Panc1 (cell line): ENCODE data around the gene TLCD5. TPM values are rescaled to one million over a fixed set of nuclear protein-coding genes. Genes with fewer than 3 reads are reported as not detected.

Source experiments
- ATAC-seq: fragments of 200-7000 bp; cut with Tn5 transposase; 2 replicates; pipeline ENCODE4 v1.9.1; 2020; ENCODE audit warnings: mild to moderate bottlenecking, moderate library complexity
- BruUV-seq: library from RNA; stranded (reverse); fragments of 400-500 nt; replicated peaks from 2 replicates; lab custom pipeline; 2021; lab: Mats Ljungman, UMichigan
- CTCF ChIA-PET: fragments of 300-600 bp; sonication (Branson Sonifier 250); formaldehyde crosslinking; loops from one replicate; lab custom pipeline; 2022; ENCODE audit warnings: antibody characterized with exemption; lab: Charles Lee
- POLR2A ChIA-PET: fragments of 300-600 bp; sonication (Branson Sonifier 250); formaldehyde crosslinking; loops from one replicate; lab custom pipeline; 2022; ENCODE audit warnings: antibody characterized with exemption; lab: Charles Lee
- DNase-seq: peaks from one replicate; pipeline ENCODE4 v3.0.0-alpha.2; 2010; ENCODE audit warnings: low read depth, low spot score
- H3K27ac ChIP-seq: 2 replicates; pipeline ENCODE4 v1.5.1; 2011; ENCODE audit warnings: mild to moderate bottlenecking, low read length, inconsistent platforms
- H3K27me3 ChIP-seq: fragments of 200-500 bp; sonication (Bioruptor generic); 2 replicates; pipeline ENCODE4 v1.6.0; 2014; ENCODE audit warnings: low read length, inconsistent platforms; ENCODE audit not compliant: control insufficient read depth, insufficient read depth
- H3K36me3 ChIP-seq: fragments of 200-500 bp; sonication (Bioruptor generic); 2 replicates; pipeline ENCODE4 v1.5.1; 2014; ENCODE audit warnings: inconsistent platforms, mild to moderate bottlenecking, low read length, moderate library complexity; ENCODE audit not compliant: control insufficient read depth, insufficient read depth
- H3K4me1 ChIP-seq: 2 replicates; pipeline ENCODE4 v1.5.1; 2011; ENCODE audit warnings: inconsistent platforms, mild to moderate bottlenecking, low read length, moderate library complexity; ENCODE audit not compliant: control insufficient read depth, insufficient read depth
- H3K4me3 ChIP-seq, 2 experiments: 2 replicates each; pipeline ENCODE4 v1.5.1; 2011 to 2012; ENCODE audit warnings: low read depth in 2 of 2, low read length in 2 of 2, mild to moderate bottlenecking in 2 of 2, inconsistent platforms in 1 of 2, moderate library complexity in 1 of 2
- H3K9me3 ChIP-seq: fragments of 200-500 bp; sonication (Bioruptor generic); 2 replicates; pipeline ENCODE4 v1.5.1; 2014; ENCODE audit warnings: low read depth, mild to moderate bottlenecking, inconsistent platforms, low read length, moderate library complexity; ENCODE audit not compliant: control insufficient read depth, insufficient read depth
- CTCF ChIP-seq: fragments of 450-650 bp; IDR thresholded peaks from 2 replicates; pipeline ENCODE4 v1.5.1; 2017; ENCODE audit warnings: mild to moderate bottlenecking
- POLR2AphosphoS5 ChIP-seq: IDR thresholded peaks from 2 replicates; pipeline ENCODE4 v1.6.1; 2012; ENCODE audit warnings: mild to moderate bottlenecking, low read depth, low read length, moderate library complexity
- REST ChIP-seq, 2 experiments: IDR thresholded peaks; 2 replicates each; pipeline ENCODE4 v1.6.1; 2011 to 2012; ENCODE audit warnings: low read depth in 2 of 2, control low read depth in 1 of 2, low read length in 1 of 2, mild to moderate bottlenecking in 1 of 2, moderate library complexity in 1 of 2; ENCODE audit not compliant: insufficient read depth in 1 of 2
- SIN3A ChIP-seq: IDR thresholded peaks from 2 replicates; pipeline ENCODE4 v1.6.1; 2012; ENCODE audit warnings: low read depth, mild to moderate bottlenecking, low read length, moderate library complexity, borderline replicate concordance; ENCODE audit not compliant: insufficient read depth
- TCF7L2 ChIP-seq: IDR thresholded peaks from 2 replicates; pipeline ENCODE4 v1.6.1; 2011; ENCODE audit warnings: mild to moderate bottlenecking, low read depth, low read length, inconsistent platforms
- in situ Hi-C: cut with HindIII; loops from 2 replicates; pipeline ENCODE4 v1.10.0; 2016; ENCODE audit warnings: low sequenced_read_pairs, low pct_unique_long_range_greater_than_20kb
- intact Hi-C: fragments of 100-400 bp; cut with micrococcal nuclease; formaldehyde crosslinking; loops from one replicate; pipeline ENCODE4 v1.10.0; 2022; ENCODE audit not compliant: unreplicated experiment
- total RNA-seq: library from RNA; stranded (reverse); gene quantifications from one replicate; pipeline ENCODE4 v1.2.1, GENCODE V29; 2021; ENCODE audit not compliant: unreplicated experiment

TLCD5 gene
- total RNA-seq, 1 experiment from 2014 or later, result 22.8 TPM

GRCh38 chr11:120308081-120308480, 17.0 kb upstream of the TLCD5 start:
- intact Hi-C loops (no loop called here), in situ Hi-C loops (no loop called here)
- ATAC-seq (no peak), DNase-seq (no peak)
- no peaks in the 10 kb centered on the region for H3K27me3 ChIP-seq
- H3K4me1 ChIP-seq, result no peaks in the 10 kb centered on the region
- ChIA-PET CTCF (no interaction called here), POLR2A (no interaction called here)
- TF ChIP-seq SIN3A (no peak), CTCF (no peak), REST (IDR thresholded peaks at IDR 0.05; ENCODE audit: insufficient read depth in 1 of 2, low read depth in 2 of 2, low read length in 1 of 2) (no peak), TCF7L2 (no peak)
- no peaks in the 10 kb centered on the region for H3K36me3 ChIP-seq
- BruUV-seq, result no TSS peak
- no peak overlapping the region for H3K27ac ChIP-seq
- no peak overlapping the region for H3K4me3 ChIP-seq
- no peaks in the 10 kb centered on the region for H3K9me3 ChIP-seq

GRCh38 chr11:120310870-120311269, 14.2 kb upstream of the TLCD5 start:
- in situ Hi-C loops (no loop called here), intact Hi-C loops (no loop called here)
- no peak overlapping the region for H3K4me3 ChIP-seq
- H3K27ac ChIP-seq, result no peak overlapping the region
- no peaks in the 10 kb centered on the region for H3K4me1 ChIP-seq
- ATAC-seq, result no peak
- no TSS peak for BruUV-seq
- TF ChIP-seq CTCF, result no peak
- TF ChIP-seq REST (IDR thresholded peaks at IDR 0.05; ENCODE audit: insufficient read depth in 1 of 2, low read depth in 2 of 2, low read length in 1 of 2), result no peak
- TF ChIP-seq POLR2AphosphoS5, result no peak
- TF ChIP-seq SIN3A, result no peak
- TF ChIP-seq TCF7L2, result no peak
- no peaks in the 10 kb centered on the region for H3K36me3 ChIP-seq
- POLR2A ChIA-PET, result no interaction called here
- H3K27me3 ChIP-seq, result no peaks in the 10 kb centered on the region
- CTCF ChIA-PET, result no interaction called here
- DNase-seq, result no peak
- no peaks in the 10 kb centered on the region for H3K9me3 ChIP-seq
